Endothelial cell of umbilical vein (primary cell): ENCODE results near the gene GRPEL1. TPM values are rescaled to one million over a fixed set of nuclear protein-coding genes. Genes with fewer than 3 reads are reported as not detected.

ENCODE experiments used
- BruUV-seq: library from RNA; stranded (reverse); fragments of 400-500 nt; replicated peaks from 2 replicates; lab custom pipeline; 2021; lab: Mats Ljungman, UMichigan
- CTCF ChIA-PET: fragments of 300-600, 350-600 bp; sonication (Branson Sonifier 250); formaldehyde crosslinking; loops from one replicate; lab custom pipeline; 2021; ENCODE audit warnings: antibody characterized with exemption, inconsistent platforms; lab: Charles Lee
- POLR2A ChIA-PET: fragments of 300-600, 350-600 bp; sonication (Branson Sonifier 250); formaldehyde crosslinking; loops from one replicate; lab custom pipeline; 2021; ENCODE audit warnings: antibody characterized with exemption, inconsistent platforms; lab: Charles Lee
- DNase-seq: peaks from one replicate; pipeline ENCODE4 v3.0.0-alpha.2; 2011; ENCODE audit warnings: low read depth, low spot score
- FAIRE-seq: peaks from 2 replicates; lab custom pipeline; 2011; peaks lifted over from hg19 to GRCh38; lab: Jason Lieb, UNC
- H2AFZ ChIP-seq: 2 replicates; pipeline ENCODE4 v1.6.0; 2012; ENCODE audit warnings: low read depth, low read length, control low read depth, inconsistent platforms
- H3K27ac ChIP-seq: 2 replicates; pipeline ENCODE4 v1.5.1; 2011; ENCODE audit warnings: low read depth, mild to moderate bottlenecking, control low read depth, low read length, moderate library complexity; ENCODE audit not compliant: insufficient read depth
- H3K27me3 ChIP-seq, 2 experiments: 2 replicates each; pipeline versions ENCODE4 v1.6.0 to v1.6.1; 2011; ENCODE audit warnings: low read length in 2 of 2, mixed read lengths in 1 of 2; ENCODE audit not compliant: control insufficient read depth in 2 of 2, insufficient read depth in 2 of 2
- H3K36me3 ChIP-seq, 2 experiments: 2 replicates in 1 of 2; 3 replicates in 1 of 2; pipeline ENCODE4 v1.5.1; 2011; ENCODE audit warnings: low read length in 2 of 2, mild to moderate bottlenecking in 1 of 2, moderate library complexity in 1 of 2; ENCODE audit not compliant: control insufficient read depth in 2 of 2, insufficient read depth in 2 of 2; ENCODE audit errors: extremely low read depth in 1 of 2
- H3K4me1 ChIP-seq: 3 replicates; pipeline ENCODE4 v1.5.1; 2011; ENCODE audit warnings: mild to moderate bottlenecking, low read length; ENCODE audit not compliant: control insufficient read depth, insufficient read depth; ENCODE audit errors: extremely low read depth
- H3K4me2 ChIP-seq: 2 replicates; pipeline ENCODE4 v1.6.1; 2011; ENCODE audit warnings: low read length, control low read depth, mixed read lengths; ENCODE audit not compliant: insufficient read depth
- H3K4me3 ChIP-seq, 3 experiments: fragments of 200-600 bp in 1 of 3; sonication (generic), shearing (Covaris generic) in 1 of 3; replicated peaks in 1 of 3; 2 replicates each; pipeline ENCODE4 v1.5.1; 2011 to 2016; ENCODE audit warnings: control low read depth in 3 of 3, low read length in 3 of 3, mild to moderate bottlenecking in 2 of 3, inconsistent platforms in 1 of 3, low read depth in 1 of 3, moderate library complexity in 1 of 3; ENCODE audit not compliant: insufficient read depth in 1 of 3
- H3K79me2 ChIP-seq: 2 replicates; pipeline ENCODE4 v1.6.0; 2012; ENCODE audit warnings: low read length, inconsistent platforms; ENCODE audit not compliant: control insufficient read depth, insufficient read depth
- H3K9ac ChIP-seq: replicated peaks from 2 replicates; pipeline ENCODE3; 2011; ENCODE audit warnings: low read length, control low read depth; ENCODE audit not compliant: insufficient read depth; ENCODE audit errors: extremely low read depth
- H3K9me1 ChIP-seq: replicated peaks from 3 replicates; pipeline ENCODE4 v1.6.0; 2011; ENCODE audit warnings: mild to moderate bottlenecking, low read length; ENCODE audit not compliant: control insufficient read depth, insufficient read depth; ENCODE audit errors: extremely low read depth
- H3K9me3 ChIP-seq: replicated peaks from 2 replicates; pipeline ENCODE4 v1.5.1; 2012; ENCODE audit warnings: low read length, inconsistent platforms; ENCODE audit not compliant: control insufficient read depth, insufficient read depth
- H4K20me1 ChIP-seq: replicated peaks from 2 replicates; pipeline ENCODE3; 2011; ENCODE audit warnings: mild to moderate bottlenecking, low read length; ENCODE audit not compliant: control insufficient read depth, insufficient read depth; ENCODE audit errors: extremely low read depth
- CTCF ChIP-seq, 2 donors: IDR thresholded peaks; 1 replicate in 1 of 2; 2 replicates in 1 of 2; pipeline ENCODE4 v1.5.1; 2011; ENCODE audit warnings: low read length in 2 of 2, mild to moderate bottlenecking in 2 of 2, moderate library complexity in 2 of 2, control low read depth in 1 of 2, inconsistent platforms in 1 of 2, low read depth in 1 of 2; ENCODE audit not compliant: insufficient read depth in 1 of 2; ENCODE audit errors: extremely low read depth in 1 of 2
- EZH2 ChIP-seq: IDR thresholded peaks from 2 replicates; pipeline ENCODE4 v1.6.1; 2012; ENCODE audit warnings: borderline replicate concordance, low read depth, mild to moderate bottlenecking, moderate library complexity, low read length, inconsistent platforms; ENCODE audit not compliant: severe bottlenecking
- FOS ChIP-seq: IDR thresholded peaks from 2 replicates; pipeline ENCODE4 v1.6.1; 2011; ENCODE audit warnings: mild to moderate bottlenecking, low read length, moderate library complexity, borderline replicate concordance; ENCODE audit not compliant: insufficient read depth
- GATA2 ChIP-seq: IDR thresholded peaks from 2 replicates; pipeline ENCODE4 v1.7.0; 2011; ENCODE audit warnings: low read depth, mild to moderate bottlenecking, moderate library complexity, mixed read lengths, low read length; ENCODE audit not compliant: insufficient read length, insufficient read depth
- JUN ChIP-seq: IDR thresholded peaks from 2 replicates; pipeline ENCODE4 v1.6.1; 2011; ENCODE audit warnings: borderline replicate concordance, low read depth; ENCODE audit not compliant: insufficient read length, insufficient read depth
- MYC ChIP-seq: IDR thresholded peaks from one replicate; pipeline ENCODE4 v1.6.1; 2011; ENCODE audit warnings: mild to moderate bottlenecking, low read depth, low read length
- POLR2A ChIP-seq: IDR thresholded peaks from 2 replicates; pipeline ENCODE4 v1.6.1; 2012; ENCODE audit warnings: low read depth, mild to moderate bottlenecking, control low read depth, low read length
- POLR2AphosphoS5 ChIP-seq: IDR thresholded peaks from 2 replicates; pipeline ENCODE4 v1.6.1; 2012; ENCODE audit warnings: low read depth, mild to moderate bottlenecking, control low read depth, low read length, moderate library complexity; ENCODE audit not compliant: insufficient read depth
- dilution Hi-C: fragments of 300-500 bp; cut with MboI; formaldehyde crosslinking; loops from one replicate; pipeline ENCODE4 v1.15.0; 2019; ENCODE audit warnings: low sequenced_read_pairs; ENCODE audit not compliant: extremely low pct_ligation_motif_present
- intact Hi-C: fragments of 100-400 bp; cut with micrococcal nuclease; formaldehyde crosslinking; loops from one replicate; pipeline ENCODE4 v1.10.0; 2022
- polyA plus RNA-seq, 4 experiments: library from polyadenylated mRNA; depleted of rRNA in 3 of 4; stranded (reverse) in 3 of 4; unstranded in 1 of 4; fragments of >200 nt; gene quantifications; 2 replicates each; pipeline versions ENCODE4 v1.2.1 to v1.2.3, GENCODE V29; 2011 to 2012; ENCODE audit warnings: missing spikeins in 1 of 4
- total RNA-seq: library from RNA; stranded (reverse); gene quantifications from 2 replicates; pipeline ENCODE4 v1.2.3, GENCODE V29; 2021
- TF ChIP-seq, protein P1 (sequence below): IDR thresholded peaks from 2 replicates; pipeline ENCODE4 v1.6.1; 2011; ENCODE audit not compliant: insufficient read depth, insufficient read length

Gene GRPEL1
- total and polyA plus RNA-seq, 2 donors (not counting 3 experiments of a cell fraction or from before 2014, with no cell fraction given): 17.3 to 42.6 TPM

- Histone ChIP-seq H2AFZ (no peak overlapping the region), H3K79me2 (peaks cover 17% of the 10 kb centered on the region), H4K20me1 (no peaks in the 10 kb centered on the region), H3K27ac (no peak overlapping the region), H3K9me1 (no peaks in the 10 kb centered on the region), H3K36me3 (peaks cover 24 to 38% of the 10 kb centered on the region in 2 experiments), H3K27me3 (no peaks in the 10 kb centered on the region), H3K9ac (no peak overlapping the region), H3K4me3 (no peak overlapping the region), H3K4me1 (peaks cover 9% of the 10 kb centered on the region), H3K4me2 (no peak overlapping the region), H3K9me3 (no peaks in the 10 kb centered on the region)
- no TSS peak for BruUV-seq
- DNase-seq: no peak
- CTCF ChIA-PET: interaction anchor here (1.4 to 1.5 kb wide), 2 partner anchors 10 to 17 kb away, joined by 5 read pairs; partner anchors contain the start of gene TADA2B
- POLR2A ChIA-PET: no interaction called here
- FAIRE-seq: no peak
- dilution Hi-C loops (no loop called here), intact Hi-C loops (no loop called here)
- TF ChIP-seq MYC (no peak), CTCF (IDR thresholded peaks at IDR 0.05; ENCODE audit: extremely low read depth in 1 of 2, insufficient read depth in 1 of 2, low read depth in 1 of 2, low read length in 2 of 2) (no peak), GATA2 (no peak), EZH2 (no peak), POLR2AphosphoS5 (no peak), FOS (no peak), POLR2A (no peak), JUN (no peak)
- TF ChIP-seq, protein P1, sequence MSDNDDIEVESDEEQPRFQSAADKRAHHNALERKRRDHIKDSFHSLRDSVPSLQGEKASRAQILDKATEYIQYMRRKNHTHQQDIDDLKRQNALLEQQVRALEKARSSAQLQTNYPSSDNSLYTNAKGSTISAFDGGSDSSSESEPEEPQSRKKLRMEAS: no peak
Observed at GRCh38 chr4:7059662-7060061, 8.2 kb downstream of the GRPEL1 start.
